Dedifferentiated amniotic fluid mesenchymal stem cell (primary cell): ENCODE measurements around the gene LOC128125822.
A peak's percentile ranks its signal among the peaks of the same experiment; 100 is the strongest.
"Not testable (repeated sequence)": the region's sequence is repeated elsewhere in the genome, so short reads cannot be mapped to it uniquely, and the experiment has no call there.

Experiments used
- DNase-seq: peaks from one replicate; pipeline ENCODE4 v3.0.0-alpha.2; 2016; ENCODE audit errors: extremely low spot score

The LOC128125822 gene

DNA sequence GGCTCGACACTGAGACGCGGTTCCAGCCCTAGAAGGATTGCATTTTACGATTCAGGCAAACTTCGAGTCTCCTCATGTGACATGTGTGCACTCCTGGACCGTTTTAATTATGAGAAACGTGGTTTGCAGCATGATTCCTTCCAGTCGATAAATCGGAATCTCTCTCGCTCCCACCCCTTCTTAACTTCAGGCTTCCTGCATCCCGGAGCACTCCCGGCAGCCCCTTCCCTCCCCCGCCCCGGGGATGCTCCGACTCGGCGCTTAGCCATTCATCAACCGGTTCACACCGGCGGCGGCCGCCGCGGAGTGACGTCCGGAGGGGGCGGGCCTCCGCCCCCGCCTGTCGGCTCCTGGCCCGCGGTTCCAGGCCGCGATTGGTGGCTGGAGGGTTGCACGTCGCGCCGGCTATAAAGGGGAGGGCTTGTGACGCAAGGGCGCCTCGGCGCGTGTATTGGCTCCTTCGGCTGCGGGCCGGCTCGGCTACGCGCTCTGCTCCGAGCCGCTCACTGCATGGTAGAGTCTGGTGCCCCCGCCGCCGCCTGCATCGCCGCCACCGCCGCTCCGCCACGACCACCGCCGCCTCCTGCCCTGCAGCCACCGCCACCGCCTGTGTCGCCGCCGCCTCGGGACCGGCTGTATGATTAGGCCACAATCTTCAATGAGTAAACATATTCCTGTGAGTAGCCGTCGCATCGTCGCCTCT lies at the start of gene LOC128125822, which contains the start of gene PTP4A1:
LOC128125822 (plus strand) TSS at position 437 of the 703 bp plus-strand sequence.
PTP4A1 (plus strand) TSS at position 437 of the 703 bp plus-strand sequence. CDS start 4,401 bp downstream, outside the sequence.
- peak; percentile 96 for DNase-seq

GRCh38 chr6:63522911-63523287 lies 49.4 kb upstream of the LOC128125822 start:
- DNase-seq = not testable (repeated sequence)

GRCh38 chr6:63523630-63524029 lies 48.6 kb upstream of the LOC128125822 start:
- DNase-seq = no peak

DNA sequence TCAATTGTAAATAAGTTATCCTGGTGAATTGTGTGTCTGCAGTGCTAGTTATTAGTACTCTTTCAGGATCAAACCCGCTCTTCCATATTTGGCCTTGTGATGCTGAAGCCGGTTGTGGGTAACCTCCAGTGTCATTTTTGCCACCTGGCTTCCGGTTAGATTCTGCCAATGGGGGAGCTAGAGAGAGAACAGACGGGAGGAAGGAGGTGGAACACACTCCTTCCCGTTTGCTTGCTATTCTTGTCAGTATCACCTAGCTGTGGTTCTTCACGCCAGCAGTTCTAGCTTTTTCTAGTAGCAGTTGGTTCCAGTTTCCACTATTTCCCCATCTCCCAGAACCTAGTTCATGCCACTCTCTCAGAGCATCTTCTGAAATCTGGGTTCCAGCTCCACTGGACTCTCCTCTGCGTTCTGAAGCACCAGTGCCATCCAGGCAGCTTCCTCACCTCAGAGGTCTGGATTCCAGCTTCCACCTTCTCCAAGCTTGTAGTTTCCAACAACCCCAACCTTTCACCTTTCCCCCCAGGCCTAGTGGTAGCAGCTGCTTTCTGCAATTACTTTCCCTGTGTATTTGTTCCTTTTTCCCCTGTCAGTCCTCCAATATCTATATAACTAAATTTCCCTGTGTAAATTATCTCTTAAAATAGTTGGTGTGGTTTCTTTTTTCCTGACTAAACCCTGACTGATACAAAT lies 46.9 kb upstream of the LOC128125822 start:
- no peak for DNase-seq

DNA sequence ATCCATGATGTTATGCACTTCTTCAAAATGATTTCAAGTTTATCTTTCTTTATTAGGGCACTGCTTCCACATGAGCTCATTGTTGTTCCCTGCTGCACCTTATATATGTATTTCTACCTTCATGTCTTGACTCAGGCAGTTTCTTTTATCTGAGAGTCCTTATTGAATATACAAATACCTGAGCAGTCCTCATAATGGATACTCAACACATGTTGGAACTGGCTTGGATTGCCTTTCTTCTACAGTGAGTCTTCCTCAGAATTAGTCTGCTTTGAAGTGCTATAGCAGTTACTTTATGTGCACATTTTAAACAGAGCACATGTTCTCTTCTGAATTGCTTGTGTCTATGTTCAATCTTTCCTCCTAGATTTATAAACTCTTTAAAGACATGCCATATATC lies 45.3 kb upstream of the LOC128125822 start:
- DNase-seq = no peak

GRCh38 chr6:63527658-63528514 lies 44.4 kb upstream of the LOC128125822 start:
- peak; percentile 60 for DNase-seq

DNA sequence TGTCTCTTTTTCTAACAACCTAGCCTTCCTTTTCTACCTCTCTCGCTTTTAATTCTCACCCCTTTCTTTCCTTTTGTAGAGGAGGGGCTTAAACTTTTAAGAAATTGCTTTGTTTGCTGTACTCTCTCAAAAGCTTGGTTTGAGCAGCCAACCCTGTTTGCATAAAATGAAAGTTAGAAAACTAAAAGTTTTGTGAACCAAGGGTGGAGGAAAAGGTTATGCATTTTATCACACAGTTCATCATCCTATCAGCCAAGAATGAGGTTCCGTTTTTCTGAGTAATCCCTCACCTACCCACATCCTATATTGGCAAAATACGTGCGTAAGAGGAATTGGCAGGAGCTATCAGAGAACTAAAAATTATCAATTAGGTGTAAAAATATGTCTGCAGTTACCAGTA lies 42.8 kb upstream of the LOC128125822 start:
- DNase-seq = no peak

- DNase-seq = no peak
Measured at GRCh38 chr6:63530182-63530581, 42.1 kb upstream of the LOC128125822 start.

GRCh38 chr6:63530991-63531390 lies 41.3 kb upstream of the LOC128125822 start:
- DNase-seq = no peak

- no peak for DNase-seq
Measured at GRCh38 chr6:63533026-63533425, 39.3 kb upstream of the LOC128125822 start.

- DNase-seq = no peak
Measured at GRCh38 chr6:63533952-63534351, 38.3 kb upstream of the LOC128125822 start.

DNA sequence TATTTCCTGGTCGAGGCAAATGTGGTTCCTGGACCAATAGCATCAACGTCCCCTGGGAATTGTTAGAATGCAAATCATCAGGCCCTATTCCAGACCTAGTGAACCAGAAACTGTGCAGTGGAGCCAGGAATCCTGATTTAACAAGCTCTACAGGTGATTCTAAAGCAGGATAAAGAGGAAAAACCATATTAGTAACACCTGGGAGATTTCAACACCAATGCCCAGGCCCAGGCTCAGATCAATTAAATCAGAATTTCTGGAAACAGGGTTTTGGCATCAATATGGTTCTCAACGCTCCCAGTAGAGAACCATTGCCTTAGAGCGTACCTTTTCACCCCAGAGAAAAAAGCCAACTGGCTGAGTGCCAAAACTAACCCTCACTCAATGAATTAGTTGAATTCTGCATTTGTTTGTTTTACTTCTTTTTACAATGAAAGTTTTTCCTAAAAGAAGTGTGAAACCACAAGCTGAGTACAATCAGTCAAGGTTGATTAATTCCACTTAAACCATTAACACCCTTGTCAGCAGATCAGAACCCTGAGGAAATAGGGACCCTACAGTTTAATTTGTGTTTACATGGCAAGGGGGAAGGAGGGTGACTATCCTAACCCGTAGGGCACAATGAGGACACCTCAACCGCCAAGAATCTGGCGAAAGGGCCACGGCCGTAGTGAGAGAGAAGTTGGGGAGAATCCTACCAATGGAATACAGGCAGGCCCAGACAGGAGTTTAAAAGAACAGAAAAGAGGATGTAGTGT lies 34.9 kb upstream of the LOC128125822 start:
- DNase-seq = no peak

GRCh38 chr6:63537959-63538300 lies 34.4 kb upstream of the LOC128125822 start:
- no peak for DNase-seq

GRCh38 chr6:63538550-63538949 lies 33.7 kb upstream of the LOC128125822 start:
- no peak for DNase-seq

- DNase-seq = no peak
Measured at GRCh38 chr6:63543001-63543400, 29.3 kb upstream of the LOC128125822 start.

DNA sequence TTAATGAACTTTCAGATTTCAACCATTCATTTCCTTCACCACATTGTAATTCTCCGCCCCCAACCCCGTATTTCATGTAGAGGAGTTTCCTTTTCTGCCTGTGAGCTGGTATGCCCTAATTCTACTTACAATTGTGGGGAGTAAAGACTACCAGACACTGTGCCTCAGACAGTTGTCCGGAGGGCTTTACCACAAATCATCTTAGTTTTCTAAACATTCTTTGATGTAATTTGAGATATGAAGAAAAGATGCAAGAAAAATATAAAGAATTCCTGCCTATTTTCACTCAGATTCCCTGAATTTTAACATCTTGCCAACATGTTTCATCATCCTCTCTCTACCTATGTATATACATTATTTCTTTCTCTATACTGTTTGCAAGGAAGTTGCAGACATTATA lies 28.3 kb upstream of the LOC128125822 start:
- DNase-seq = peak; percentile 54

- DNase-seq = no peak
Measured at GRCh38 chr6:63546236-63546635, 26.0 kb upstream of the LOC128125822 start.

DNA sequence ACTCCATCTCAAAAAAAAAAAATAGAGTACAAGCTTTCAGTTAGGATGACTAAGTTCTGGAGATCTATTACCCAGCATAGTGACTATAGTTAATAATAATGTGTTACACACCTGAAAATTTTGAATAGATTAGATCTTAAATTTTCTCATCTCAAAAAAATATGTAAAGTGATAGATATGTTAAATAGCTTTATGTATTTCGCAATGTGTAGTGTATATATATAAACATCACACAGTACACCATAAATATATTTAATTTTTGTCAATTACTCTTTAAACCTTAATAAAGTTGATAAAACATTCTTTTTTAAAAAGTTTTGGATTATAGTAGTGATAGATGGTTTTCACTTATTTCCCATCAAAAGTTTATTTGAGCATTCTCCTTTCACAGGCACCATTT lies 25.6 kb upstream of the LOC128125822 start:
- no peak for DNase-seq

- no peak for DNase-seq
Measured at GRCh38 chr6:63549076-63549475, 23.2 kb upstream of the LOC128125822 start.

- no peak for DNase-seq
Measured at GRCh38 chr6:63553208-63553607, 19.1 kb upstream of the LOC128125822 start.

- no peak for DNase-seq
Measured at GRCh38 chr6:63553900-63554299, 18.4 kb upstream of the LOC128125822 start.

GRCh38 chr6:63554782-63555181 lies 17.5 kb upstream of the LOC128125822 start:
- DNase-seq = no peak
